Activated CD4-positive, alpha-beta memory T cell treated with anti-CD3 and anti-CD28 coated beads, Interleukin-2, amount 10 ng/mL, durations not matched to agents 7 days and 5 days (primary cell): ENCODE data around the gene MBLAC1. TPM values are rescaled to one million over a fixed set of nuclear protein-coding genes. Genes with fewer than 3 reads are reported as not detected.
A peak's percentile ranks its signal among the peaks of the same experiment; 100 is the strongest.

ENCODE experiments used
- CTCF ChIA-PET: fragments of 350-600 bp; sonication (Branson Sonifier 250); formaldehyde crosslinking; loops from one replicate; lab custom pipeline; 2021; ENCODE audit warnings: antibody characterized with exemption, inconsistent platforms; lab: Charles Lee
- POLR2A ChIA-PET: fragments of 350-600 bp; sonication (Branson Sonifier 250); formaldehyde crosslinking; loops from one replicate; lab custom pipeline; 2021; ENCODE audit warnings: antibody characterized with exemption; lab: Charles Lee
- DNase-seq: peaks from one replicate; pipeline ENCODE4 v3.0.0-alpha.2; 2020
- H3K27ac Mint-ChIP-seq: one replicate; pipeline ENCODE4 v1.8.0; 2021; ENCODE audit warnings: mild to moderate bottlenecking, mixed read lengths
- H3K27me3 Mint-ChIP-seq: one replicate; pipeline ENCODE4 v1.8.0; 2021; ENCODE audit warnings: mixed read lengths
- H3K36me3 Mint-ChIP-seq: one replicate; pipeline ENCODE4 v1.8.0; 2021; ENCODE audit warnings: low read depth, mixed read lengths
- H3K4me1 Mint-ChIP-seq: one replicate; pipeline ENCODE4 v1.8.0; 2021; ENCODE audit warnings: mixed read lengths
- H3K4me3 Mint-ChIP-seq: one replicate; pipeline ENCODE4 v1.8.0; 2021; ENCODE audit warnings: mild to moderate bottlenecking, mixed read lengths
- H3K9me3 Mint-ChIP-seq: one replicate; pipeline ENCODE4 v1.8.0; 2021; ENCODE audit warnings: mixed read lengths
- total RNA-seq, 2 experiments: library from RNA; stranded (reverse); gene quantifications; one replicate each; pipeline ENCODE4 v1.2.3, GENCODE V29; 2021

Gene MBLAC1
- total RNA-seq, 2 experiments from 2014 or later, result 3.4 to 4.1 TPM

- peaks cover 34% of the 10 kb centered on the region for H3K36me3 Mint-ChIP-seq
- H3K4me1 Mint-ChIP-seq, result peaks cover 13% of the 10 kb centered on the region
- no peaks in the 10 kb centered on the region for H3K27me3 Mint-ChIP-seq
- no peak for DNase-seq
- ChIA-PET CTCF (no interaction called here), POLR2A (interaction anchor here (1.3 to 5.3 kb wide), 2 partner anchors 11 to 14 kb away, joined by 6 to 32 read pairs; partner anchors contain the start of genes AP4M1, MBLAC1 and MCM7)
- H3K9me3 Mint-ChIP-seq, result no peaks in the 10 kb centered on the region
- no peak overlapping the region for H3K4me3 Mint-ChIP-seq
- H3K27ac Mint-ChIP-seq, result no peak overlapping the region
Observed at GRCh38 chr7:100115026-100115425, 11.7 kb upstream of the MBLAC1 start.

- H3K27ac Mint-ChIP-seq, result peak overlapping the region; percentile 82
- ChIA-PET POLR2A (interaction anchor here (1.4 kb wide), 1 partner anchor 17 kb away, joined by 5 read pairs; the partner anchor contains the start of genes AP4M1 and MCM7), CTCF (interaction anchor here (0.7 kb wide), 1 partner anchor 69 kb away, joined by 3 read pairs; no protein-coding TSS in a partner anchor)
- H3K4me1 Mint-ChIP-seq, result peaks cover 29% of the 10 kb centered on the region
- H3K36me3 Mint-ChIP-seq, result peaks cover 24% of the 10 kb centered on the region
- no peak for DNase-seq
- H3K27me3 Mint-ChIP-seq, result no peaks in the 10 kb centered on the region
- no peaks in the 10 kb centered on the region for H3K9me3 Mint-ChIP-seq
- peak overlapping the region; percentile 86 for H3K4me3 Mint-ChIP-seq
Observed at GRCh38 chr7:100118388-100119071, 8.2 kb upstream of the MBLAC1 start.

GRCh38 chr7:100119072-100119969, 7.4 kb upstream of the MBLAC1 start, which contains the start of the genes CNPY4 and TAF6:
Gene CNPY4, plus strand, starts transcription at chr7:100119634. Its CDS starts 111 bp downstream, at chr7:100119745.
Gene TAF6, minus strand, starts transcription at chr7:100119358. Its CDS starts 5,149 bp downstream, at chr7:100114209.
- Mint-ChIP-seq H3K27ac (peak within 1 kb of the TSS; percentile 82), H3K9me3 (no peaks in the 10 kb centered on the region), H3K27me3 (no peaks in the 10 kb centered on the region), H3K36me3 (peaks cover 25% of the 10 kb centered on the region), H3K4me1 (peaks cover 31% of the 10 kb centered on the region), H3K4me3 (peak within 1 kb of the TSS; percentile 86)
- ChIA-PET POLR2A (interaction anchor here (1.0 to 2.2 kb wide), 10 partner anchors 8 to 309 kb away, joined by 3 to 56 read pairs (median 4); partner anchors contain the start of genes AP4M1, LAMTOR4, MCM7 and ZCWPW1), CTCF (interaction anchor here (1.6 to 2.4 kb wide), 2 partner anchors 11 to 18 kb away, joined by 11 to 15 read pairs; partner anchors contain the start of genes AP4M1 and MCM7)
- peak; percentile 94 for DNase-seq

GRCh38 chr7:100119970-100120732, 6.6 kb upstream of the MBLAC1 start:
- Mint-ChIP-seq H3K36me3 (peaks cover 33% of the 10 kb centered on the region), H3K4me3 (peak overlapping the region; percentile 86), H3K9me3 (no peaks in the 10 kb centered on the region), H3K27ac (peak overlapping the region; percentile 82), H3K4me1 (peaks cover 39% of the 10 kb centered on the region), H3K27me3 (no peaks in the 10 kb centered on the region)
- DNase-seq, result peak; percentile 80
- ChIA-PET POLR2A (interaction anchor here (0.6 to 2.2 kb wide), 12 partner anchors 9 to 754 kb away, joined by 3 to 56 read pairs (median 4); partner anchors contain the start of genes AP4M1, LAMTOR4, MCM7 and SRRT), CTCF (interaction anchor here (0.6 to 2.4 kb wide), 3 partner anchors 10 to 18 kb away, joined by 3 to 15 read pairs (median 11); partner anchors contain the start of genes AP4M1 and MCM7)

- H3K4me3 Mint-ChIP-seq, result peak overlapping the region; percentile 86
- POLR2A ChIA-PET, result interaction anchor here (0.6 to 2.2 kb wide), 11 partner anchors 8 to 754 kb away, joined by 3 to 56 read pairs (median 4); partner anchors contain the start of genes AP4M1, LAMTOR4, MCM7 and SRRT
- no peak for DNase-seq
- H3K27me3 Mint-ChIP-seq, result no peaks in the 10 kb centered on the region
- peaks cover 37% of the 10 kb centered on the region for H3K36me3 Mint-ChIP-seq
- no peaks in the 10 kb centered on the region for H3K9me3 Mint-ChIP-seq
- H3K27ac Mint-ChIP-seq, result peak overlapping the region; percentile 82
- H3K4me1 Mint-ChIP-seq, result peaks cover 44% of the 10 kb centered on the region
- CTCF ChIA-PET, result interaction anchor here (0.6 to 2.4 kb wide), 3 partner anchors 9 to 19 kb away, joined by 3 to 15 read pairs (median 11); partner anchors contain the start of genes AP4M1 and MCM7
Observed at GRCh38 chr7:100120733-100121036, 6.1 kb upstream of the MBLAC1 start.

- Mint-ChIP-seq H3K4me3 (no peak overlapping the region), H3K27ac (no peak overlapping the region), H3K4me1 (peaks cover 45% of the 10 kb centered on the region), H3K9me3 (no peaks in the 10 kb centered on the region), H3K27me3 (no peaks in the 10 kb centered on the region), H3K36me3 (peaks cover 36% of the 10 kb centered on the region)
- ChIA-PET POLR2A (interaction anchor here (5.8 kb wide), 1 partner anchor 21 kb away, joined by 81 read pairs; the partner anchor contains the start of genes AP4M1 and MCM7), CTCF (no interaction called here)
- DNase-seq, result no peak
Observed at GRCh38 chr7:100122067-100122466, 4.7 kb upstream of the MBLAC1 start.

- ChIA-PET POLR2A (interaction anchor here (5.8 kb wide), 1 partner anchor 21 kb away, joined by 81 read pairs; the partner anchor contains the start of genes AP4M1 and MCM7), CTCF (no interaction called here)
- no peak overlapping the region for H3K4me3 Mint-ChIP-seq
- H3K4me1 Mint-ChIP-seq, result peaks cover 45% of the 10 kb centered on the region
- H3K27me3 Mint-ChIP-seq, result no peaks in the 10 kb centered on the region
- H3K36me3 Mint-ChIP-seq, result peaks cover 36% of the 10 kb centered on the region
- no peaks in the 10 kb centered on the region for H3K9me3 Mint-ChIP-seq
- H3K27ac Mint-ChIP-seq, result no peak overlapping the region
- DNase-seq, result no peak
Observed at GRCh38 chr7:100122568-100122967, 4.2 kb upstream of the MBLAC1 start.

- Mint-ChIP-seq H3K36me3 (peaks cover 32% of the 10 kb centered on the region), H3K9me3 (no peaks in the 10 kb centered on the region), H3K4me3 (peak overlapping the region; percentile 17), H3K27me3 (no peaks in the 10 kb centered on the region), H3K4me1 (peaks cover 42% of the 10 kb centered on the region), H3K27ac (peak overlapping the region; percentile 31)
- DNase-seq, result no peak
- ChIA-PET POLR2A (interaction anchor here (0.9 to 5.8 kb wide), 6 partner anchors 19 to 220 kb away, joined by 3 to 81 read pairs (median 5); partner anchors contain the start of genes AP4M1, MCM7, PVRIG and ZKSCAN1), CTCF (interaction anchor here (0.7 to 2.1 kb wide), 2 partner anchors 24 to 127 kb away, joined by 5 read pairs; partner anchors contain the start of gene LAMTOR4)
Observed at GRCh38 chr7:100124301-100125230, 2.2 kb upstream of the MBLAC1 start.

- H3K9me3 Mint-ChIP-seq, result no peaks in the 10 kb centered on the region
- peak overlapping the region; percentile 100 for H3K27ac Mint-ChIP-seq
- no peaks in the 10 kb centered on the region for H3K27me3 Mint-ChIP-seq
- no peak for DNase-seq
- peaks cover 32% of the 10 kb centered on the region for H3K36me3 Mint-ChIP-seq
- peak overlapping the region; percentile 100 for H3K4me3 Mint-ChIP-seq
- POLR2A ChIA-PET, result interaction anchor here (0.5 to 5.8 kb wide), 20 partner anchors 11 to 580 kb away, joined by 3 to 81 read pairs (median 5); partner anchors contain the start of genes AP4M1, COPS6, MCM7 and MEPCE
- CTCF ChIA-PET, result interaction anchor here (0.6 to 2.1 kb wide), 6 partner anchors 15 to 319 kb away, joined by 3 to 5 read pairs (median 4); partner anchors contain the start of gene LAMTOR4
- peaks cover 36% of the 10 kb centered on the region for H3K4me1 Mint-ChIP-seq
Observed at GRCh38 chr7:100126239-100126930, 382 bp upstream of the MBLAC1 start.
